HEK293 (cell line): Measurements from ENCODE around the gene CBX5.

Experiments used
- BCL11B ChIP-seq: fragments of 450-650 bp; formaldehyde crosslinking; IDR thresholded peaks from 2 replicates; pipeline ENCODE4 v1.5.1; 2016; ENCODE audit warnings: low read depth, missing biosample characterization, missing genetic modification characterization
- KLF16 ChIP-seq: fragments of 450-650 bp; formaldehyde crosslinking; IDR thresholded peaks from 2 replicates; pipeline ENCODE4 v1.5.1; 2017; ENCODE audit warnings: missing biosample characterization, missing genetic modification characterization
- PRDM6 ChIP-seq: fragments of 450-650 bp; formaldehyde crosslinking; IDR thresholded peaks from 2 replicates; pipeline ENCODE4 v1.5.1; 2017; ENCODE audit warnings: missing biosample characterization, missing genetic modification characterization
- SP2 ChIP-seq: fragments of 450-650 bp; formaldehyde crosslinking; IDR thresholded peaks from 2 replicates; pipeline ENCODE4 v1.5.1; 2016; ENCODE audit warnings: missing biosample characterization, missing genetic modification characterization
- ZBTB26 ChIP-seq: fragments of 450-650 bp; formaldehyde crosslinking; optimal IDR thresholded peaks from 2 replicates; pipeline ENCODE3; 2016; ENCODE audit warnings: missing biosample characterization, mild to moderate bottlenecking, missing genetic modification characterization
- ZBTB8A ChIP-seq: fragments of 450-650 bp; formaldehyde crosslinking; IDR thresholded peaks from 2 replicates; pipeline ENCODE4 v1.5.1; 2016; ENCODE audit warnings: missing biosample characterization, missing genetic modification characterization
- ZFP69B ChIP-seq: fragments of 450-650 bp; formaldehyde crosslinking; IDR thresholded peaks from 2 replicates; pipeline ENCODE4 v1.5.1; 2016; ENCODE audit warnings: missing biosample characterization, missing genetic modification characterization
- ZNF114 ChIP-seq: fragments of 450-650 bp; formaldehyde crosslinking; IDR thresholded peaks from 2 replicates; pipeline ENCODE4 v1.5.0; 2017; ENCODE audit warnings: missing biosample characterization, missing genetic modification characterization
- ZNF157 ChIP-seq: fragments of 450-650 bp; formaldehyde crosslinking; IDR thresholded peaks from 2 replicates; pipeline ENCODE4 v1.5.1; 2016; ENCODE audit warnings: missing biosample characterization, missing genetic modification characterization
- ZNF174 ChIP-seq: fragments of 450-650 bp; formaldehyde crosslinking; IDR thresholded peaks from 2 replicates; pipeline ENCODE4 v1.5.0; 2017; ENCODE audit warnings: missing biosample characterization, mild to moderate bottlenecking, missing genetic modification characterization
- ZNF202 ChIP-seq: fragments of 450-650 bp; formaldehyde crosslinking; IDR thresholded peaks from 2 replicates; pipeline ENCODE4 v1.5.1; 2016; ENCODE audit warnings: missing biosample characterization, missing genetic modification characterization, borderline replicate concordance
- ZNF214 ChIP-seq: fragments of 450-650 bp; formaldehyde crosslinking; IDR thresholded peaks from 2 replicates; pipeline ENCODE4 v1.5.1; 2017; ENCODE audit warnings: missing biosample characterization, mild to moderate bottlenecking, missing genetic modification characterization, borderline replicate concordance
- ZNF24 ChIP-seq: fragments of 450-650 bp; formaldehyde crosslinking; IDR thresholded peaks from 2 replicates; pipeline ENCODE4 v1.5.1; 2016; ENCODE audit warnings: missing biosample characterization, missing genetic modification characterization
- ZNF280C ChIP-seq: fragments of 450-650 bp; formaldehyde crosslinking; IDR thresholded peaks from 2 replicates; pipeline ENCODE4 v1.5.1; 2016; ENCODE audit warnings: missing biosample characterization, missing genetic modification characterization
- ZNF324 ChIP-seq: fragments of 450-650 bp; formaldehyde crosslinking; IDR thresholded peaks from 2 replicates; pipeline ENCODE4 v1.5.1; 2016; ENCODE audit warnings: missing biosample characterization, missing genetic modification characterization
- ZNF354C ChIP-seq: fragments of 450-650 bp; formaldehyde crosslinking; IDR thresholded peaks from 2 replicates; pipeline ENCODE4 v1.5.1; 2016; ENCODE audit warnings: missing biosample characterization, missing genetic modification characterization, low read depth, borderline replicate concordance
- ZNF391 ChIP-seq: fragments of 450-650 bp; formaldehyde crosslinking; IDR thresholded peaks from 2 replicates; pipeline ENCODE4 v1.5.1; 2016; ENCODE audit warnings: low read depth, missing biosample characterization, missing genetic modification characterization, borderline replicate concordance
- ZNF514 ChIP-seq: fragments of 450-650 bp; formaldehyde crosslinking; IDR thresholded peaks from 2 replicates; pipeline ENCODE4 v1.5.1; 2016; ENCODE audit warnings: missing biosample characterization, missing genetic modification characterization
- ZNF600 ChIP-seq: fragments of 450-650 bp; formaldehyde crosslinking; IDR thresholded peaks from 2 replicates; pipeline ENCODE4 v1.5.1; 2016; ENCODE audit warnings: missing biosample characterization, missing genetic modification characterization
- ZNF624 ChIP-seq: fragments of 450-650 bp; formaldehyde crosslinking; IDR thresholded peaks from 2 replicates; pipeline ENCODE4 v1.5.1; 2017; ENCODE audit warnings: missing biosample characterization, missing genetic modification characterization
- ZNF629 ChIP-seq: fragments of 450-650 bp; formaldehyde crosslinking; IDR thresholded peaks from 2 replicates; pipeline ENCODE4 v1.5.1; 2017; ENCODE audit warnings: missing biosample characterization, missing genetic modification characterization
- ZNF664 ChIP-seq: fragments of 450-650 bp; formaldehyde crosslinking; IDR thresholded peaks from 2 replicates; pipeline ENCODE4 v1.5.1; 2016; ENCODE audit warnings: missing biosample characterization, missing genetic modification characterization
- ZNF776 ChIP-seq: fragments of 450-650 bp; formaldehyde crosslinking; IDR thresholded peaks from 2 replicates; pipeline ENCODE4 v1.5.0; 2017; ENCODE audit warnings: missing biosample characterization, missing genetic modification characterization, borderline replicate concordance
- ZNF792 ChIP-seq: fragments of 450-650 bp; formaldehyde crosslinking; IDR thresholded peaks from 2 replicates; pipeline ENCODE4 v1.5.1; 2016; ENCODE audit warnings: missing biosample characterization, missing genetic modification characterization
- ZSCAN18 ChIP-seq: fragments of 450-650 bp; formaldehyde crosslinking; IDR thresholded peaks from 2 replicates; pipeline ENCODE4 v1.5.1; 2016; ENCODE audit warnings: missing biosample characterization, missing genetic modification characterization
- TF ChIP-seq, protein P1 (sequence below): fragments of 450-650 bp; formaldehyde crosslinking; IDR thresholded peaks from 2 replicates; pipeline ENCODE4 v1.5.1; 2016; ENCODE audit warnings: missing biosample characterization, missing genetic modification characterization
- TF ChIP-seq, protein P2 (sequence below): fragments of 450-650 bp; formaldehyde crosslinking; IDR thresholded peaks from 2 replicates; pipeline ENCODE4 v1.5.1; 2016; ENCODE audit warnings: missing biosample characterization, missing genetic modification characterization

CBX5 gene

GRCh38 chr12:54216797-54217661 is 62.9 kb downstream of the CBX5 start (continued):
- TF ChIP-seq, protein P1, sequence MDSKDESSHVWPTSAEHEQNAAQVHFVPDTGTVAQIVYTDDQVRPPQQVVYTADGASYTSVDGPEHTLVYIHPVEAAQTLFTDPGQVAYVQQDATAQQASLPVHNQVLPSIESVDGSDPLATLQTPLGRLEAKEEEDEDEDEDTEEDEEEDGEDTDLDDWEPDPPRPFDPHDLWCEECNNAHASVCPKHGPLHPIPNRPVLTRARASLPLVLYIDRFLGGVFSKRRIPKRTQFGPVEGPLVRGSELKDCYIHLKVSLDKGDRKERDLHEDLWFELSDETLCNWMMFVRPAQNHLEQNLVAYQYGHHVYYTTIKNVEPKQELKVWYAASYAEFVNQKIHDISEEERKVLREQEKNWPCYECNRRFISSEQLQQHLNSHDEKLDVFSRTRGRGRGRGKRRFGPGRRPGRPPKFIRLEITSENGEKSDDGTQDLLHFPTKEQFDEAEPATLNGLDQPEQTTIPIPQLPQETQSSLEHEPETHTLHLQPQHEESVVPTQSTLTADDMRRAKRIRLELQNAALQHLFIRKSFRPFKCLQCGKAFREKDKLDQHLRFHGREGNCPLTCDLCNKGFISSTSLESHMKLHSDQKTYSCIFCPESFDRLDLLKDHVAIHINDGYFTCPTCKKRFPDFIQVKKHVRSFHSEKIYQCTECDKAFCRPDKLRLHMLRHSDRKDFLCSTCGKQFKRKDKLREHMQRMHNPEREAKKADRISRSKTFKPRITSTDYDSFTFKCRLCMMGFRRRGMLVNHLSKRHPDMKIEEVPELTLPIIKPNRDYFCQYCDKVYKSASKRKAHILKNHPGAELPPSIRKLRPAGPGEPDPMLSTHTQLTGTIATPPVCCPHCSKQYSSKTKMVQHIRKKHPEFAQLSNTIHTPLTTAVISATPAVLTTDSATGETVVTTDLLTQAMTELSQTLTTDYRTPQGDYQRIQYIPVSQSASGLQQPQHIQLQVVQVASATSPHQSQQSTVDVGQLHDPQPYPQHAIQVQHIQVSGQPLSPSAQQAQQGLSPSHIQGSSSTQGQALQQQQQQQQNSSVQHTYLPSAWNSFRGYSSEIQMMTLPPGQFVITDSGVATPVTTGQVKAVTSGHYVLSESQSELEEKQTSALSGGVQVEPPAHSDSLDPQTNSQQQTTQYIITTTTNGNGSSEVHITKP (tag by site-specific recombination) = peak; percentile 41; the same call in 1 of the 2 replicates
- peak; percentile 51; the same call in 1 of the 2 replicates for TF ChIP-seq ZNF391
- peak; percentile 99 for TF ChIP-seq ZNF664 (tag by site-specific recombination)
- no peak for TF ChIP-seq ZNF174 (tag by site-specific recombination)
- TF ChIP-seq, protein P2, sequence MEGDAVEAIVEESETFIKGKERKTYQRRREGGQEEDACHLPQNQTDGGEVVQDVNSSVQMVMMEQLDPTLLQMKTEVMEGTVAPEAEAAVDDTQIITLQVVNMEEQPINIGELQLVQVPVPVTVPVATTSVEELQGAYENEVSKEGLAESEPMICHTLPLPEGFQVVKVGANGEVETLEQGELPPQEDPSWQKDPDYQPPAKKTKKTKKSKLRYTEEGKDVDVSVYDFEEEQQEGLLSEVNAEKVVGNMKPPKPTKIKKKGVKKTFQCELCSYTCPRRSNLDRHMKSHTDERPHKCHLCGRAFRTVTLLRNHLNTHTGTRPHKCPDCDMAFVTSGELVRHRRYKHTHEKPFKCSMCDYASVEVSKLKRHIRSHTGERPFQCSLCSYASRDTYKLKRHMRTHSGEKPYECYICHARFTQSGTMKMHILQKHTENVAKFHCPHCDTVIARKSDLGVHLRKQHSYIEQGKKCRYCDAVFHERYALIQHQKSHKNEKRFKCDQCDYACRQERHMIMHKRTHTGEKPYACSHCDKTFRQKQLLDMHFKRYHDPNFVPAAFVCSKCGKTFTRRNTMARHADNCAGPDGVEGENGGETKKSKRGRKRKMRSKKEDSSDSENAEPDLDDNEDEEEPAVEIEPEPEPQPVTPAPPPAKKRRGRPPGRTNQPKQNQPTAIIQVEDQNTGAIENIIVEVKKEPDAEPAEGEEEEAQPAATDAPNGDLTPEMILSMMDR (tag by site-specific recombination) = peak; percentile 95
- TF ChIP-seq PRDM6 = no peak
- TF ChIP-seq SP2 = peak; percentile 38
- no peak for TF ChIP-seq ZNF624 (tag by site-specific recombination)
- no peak for TF ChIP-seq ZSCAN18 (tag by site-specific recombination)
- TF ChIP-seq ZNF776 = no peak
- TF ChIP-seq ZNF354C (tag by site-specific recombination) = no peak
- peak; percentile 10 for TF ChIP-seq ZBTB26 (tag by site-specific recombination)
- TF ChIP-seq BCL11B (tag by site-specific recombination) = no peak
- TF ChIP-seq ZNF114 (tag by site-specific recombination) = no peak
- TF ChIP-seq ZFP69B = 0 out of 2 replicates have a peak, but pooled peaks have one; percentile 25
- TF ChIP-seq ZNF324 (tag by site-specific recombination) = peak; percentile 87; the same call in 1 of the 2 replicates
- TF ChIP-seq ZNF157 (tag by site-specific recombination) = no peak
- no peak for TF ChIP-seq ZNF202
- peak; percentile 99 for TF ChIP-seq ZNF792 (tag by site-specific recombination)
- peak; percentile 67 for TF ChIP-seq ZNF629 (tag by site-specific recombination)
- TF ChIP-seq ZNF280C (tag by site-specific recombination) = no peak
- peak; percentile 59; the same call in 1 of the 2 replicates for TF ChIP-seq ZBTB8A (tag by site-specific recombination)
- peak; percentile 77 for TF ChIP-seq KLF16 (tag by site-specific recombination)
- TF ChIP-seq ZNF514 = no peak
- peak; percentile 77 for TF ChIP-seq ZNF600
- peak; percentile 59; the same call in 1 of the 2 replicates for TF ChIP-seq ZNF24 (tag by site-specific recombination)
- no peak for TF ChIP-seq ZNF214 (tag by site-specific recombination)
